C4-2B (cell line): ENCODE measurements around the gene HCN2.

Experiments used
- ZFX ChIP-seq: fragments of 450-650 bp; IDR thresholded peaks from 2 replicates; pipeline ENCODE4 v1.6.1; 2017
- TF ChIP-seq, protein P1 (sequence below): fragments of 450-650 bp; conservative IDR thresholded peaks from 2 replicates; pipeline ENCODE4 v1.5.1; 2017; ENCODE audit warnings: mild to moderate bottlenecking

DNA sequence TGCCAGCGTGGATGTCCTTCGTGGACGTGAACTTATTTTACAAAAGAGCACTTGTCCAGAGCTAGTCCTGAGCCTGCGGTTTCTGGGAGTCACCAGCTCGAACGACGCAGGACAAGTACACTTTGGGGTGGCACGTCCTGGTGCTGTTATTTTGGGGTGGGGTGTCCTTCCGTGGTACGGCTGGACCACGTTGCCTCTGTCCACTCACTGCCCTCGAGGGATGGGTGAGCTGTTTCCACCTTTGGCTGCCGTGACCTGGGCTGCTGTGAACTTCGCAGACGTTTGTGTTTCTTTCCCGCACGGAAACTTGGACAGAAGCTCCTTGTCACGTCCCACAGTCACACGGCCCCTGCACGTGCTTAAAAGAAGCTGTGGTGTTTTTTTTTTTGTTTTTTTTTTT lies 34.9 kb upstream of the HCN2 start:
- TF ChIP-seq, protein P1, sequence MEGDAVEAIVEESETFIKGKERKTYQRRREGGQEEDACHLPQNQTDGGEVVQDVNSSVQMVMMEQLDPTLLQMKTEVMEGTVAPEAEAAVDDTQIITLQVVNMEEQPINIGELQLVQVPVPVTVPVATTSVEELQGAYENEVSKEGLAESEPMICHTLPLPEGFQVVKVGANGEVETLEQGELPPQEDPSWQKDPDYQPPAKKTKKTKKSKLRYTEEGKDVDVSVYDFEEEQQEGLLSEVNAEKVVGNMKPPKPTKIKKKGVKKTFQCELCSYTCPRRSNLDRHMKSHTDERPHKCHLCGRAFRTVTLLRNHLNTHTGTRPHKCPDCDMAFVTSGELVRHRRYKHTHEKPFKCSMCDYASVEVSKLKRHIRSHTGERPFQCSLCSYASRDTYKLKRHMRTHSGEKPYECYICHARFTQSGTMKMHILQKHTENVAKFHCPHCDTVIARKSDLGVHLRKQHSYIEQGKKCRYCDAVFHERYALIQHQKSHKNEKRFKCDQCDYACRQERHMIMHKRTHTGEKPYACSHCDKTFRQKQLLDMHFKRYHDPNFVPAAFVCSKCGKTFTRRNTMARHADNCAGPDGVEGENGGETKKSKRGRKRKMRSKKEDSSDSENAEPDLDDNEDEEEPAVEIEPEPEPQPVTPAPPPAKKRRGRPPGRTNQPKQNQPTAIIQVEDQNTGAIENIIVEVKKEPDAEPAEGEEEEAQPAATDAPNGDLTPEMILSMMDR: no peak
- no peak for TF ChIP-seq ZFX
